B cell (primary cell): ENCODE results near the gene TUBA1B.

Experiments
- CTCF ChIP-seq: fragments of 200-600 bp; IDR thresholded peaks from one replicate; pipeline ENCODE4 v1.8.0; 2022; ENCODE audit warnings: antibody characterized with exemption, mild to moderate bottlenecking
- EZH2 ChIP-seq: IDR thresholded peaks from 2 replicates; pipeline ENCODE4 v1.6.1; 2012; ENCODE audit warnings: borderline replicate concordance, low read depth, mild to moderate bottlenecking, moderate library complexity, low read length; ENCODE audit not compliant: insufficient read depth, poor library complexity, severe bottlenecking

GRCh38 chr12:49097381-49097780, 33.8 kb downstream of the TUBA1B start:
- TF ChIP-seq CTCF (no peak), EZH2 (no peak)
